Endothelial cell of umbilical vein (primary cell): ENCODE results near the gene NR1H4. TPM values are rescaled to one million over a fixed set of nuclear protein-coding genes. Genes with fewer than 3 reads are reported as not detected.

ENCODE experiments used
- BruUV-seq: library from RNA; stranded (reverse); fragments of 400-500 nt; replicated peaks from 2 replicates; lab custom pipeline; 2021; lab: Mats Ljungman, UMichigan
- CTCF ChIA-PET: fragments of 300-600, 350-600 bp; sonication (Branson Sonifier 250); formaldehyde crosslinking; loops from one replicate; lab custom pipeline; 2021; ENCODE audit warnings: antibody characterized with exemption, inconsistent platforms; lab: Charles Lee
- POLR2A ChIA-PET: fragments of 300-600, 350-600 bp; sonication (Branson Sonifier 250); formaldehyde crosslinking; loops from one replicate; lab custom pipeline; 2021; ENCODE audit warnings: antibody characterized with exemption, inconsistent platforms; lab: Charles Lee
- DNase-seq: peaks from one replicate; pipeline ENCODE4 v3.0.0-alpha.2; 2011; ENCODE audit warnings: low read depth, low spot score
- FAIRE-seq: peaks from 2 replicates; lab custom pipeline; 2011; peaks lifted over from hg19 to GRCh38; lab: Jason Lieb, UNC
- H2AFZ ChIP-seq: 2 replicates; pipeline ENCODE4 v1.6.0; 2012; ENCODE audit warnings: low read depth, low read length, control low read depth, inconsistent platforms
- H3K27ac ChIP-seq: 2 replicates; pipeline ENCODE4 v1.5.1; 2011; ENCODE audit warnings: low read depth, mild to moderate bottlenecking, control low read depth, low read length, moderate library complexity; ENCODE audit not compliant: insufficient read depth
- H3K27me3 ChIP-seq, 2 experiments: 2 replicates each; pipeline versions ENCODE4 v1.6.0 to v1.6.1; 2011; ENCODE audit warnings: low read length in 2 of 2, mixed read lengths in 1 of 2; ENCODE audit not compliant: control insufficient read depth in 2 of 2, insufficient read depth in 2 of 2
- H3K36me3 ChIP-seq, 2 experiments: 2 replicates in 1 of 2; 3 replicates in 1 of 2; pipeline ENCODE4 v1.5.1; 2011; ENCODE audit warnings: low read length in 2 of 2, mild to moderate bottlenecking in 1 of 2, moderate library complexity in 1 of 2; ENCODE audit not compliant: control insufficient read depth in 2 of 2, insufficient read depth in 2 of 2; ENCODE audit errors: extremely low read depth in 1 of 2
- H3K4me1 ChIP-seq: 3 replicates; pipeline ENCODE4 v1.5.1; 2011; ENCODE audit warnings: mild to moderate bottlenecking, low read length; ENCODE audit not compliant: control insufficient read depth, insufficient read depth; ENCODE audit errors: extremely low read depth
- H3K4me2 ChIP-seq: 2 replicates; pipeline ENCODE4 v1.6.1; 2011; ENCODE audit warnings: low read length, control low read depth, mixed read lengths; ENCODE audit not compliant: insufficient read depth
- H3K4me3 ChIP-seq, 3 experiments: fragments of 200-600 bp in 1 of 3; sonication (generic), shearing (Covaris generic) in 1 of 3; replicated peaks in 1 of 3; 2 replicates each; pipeline ENCODE4 v1.5.1; 2011 to 2016; ENCODE audit warnings: control low read depth in 3 of 3, low read length in 3 of 3, mild to moderate bottlenecking in 2 of 3, inconsistent platforms in 1 of 3, low read depth in 1 of 3, moderate library complexity in 1 of 3; ENCODE audit not compliant: insufficient read depth in 1 of 3
- H3K79me2 ChIP-seq: 2 replicates; pipeline ENCODE4 v1.6.0; 2012; ENCODE audit warnings: low read length, inconsistent platforms; ENCODE audit not compliant: control insufficient read depth, insufficient read depth
- H3K9ac ChIP-seq: replicated peaks from 2 replicates; pipeline ENCODE3; 2011; ENCODE audit warnings: low read length, control low read depth; ENCODE audit not compliant: insufficient read depth; ENCODE audit errors: extremely low read depth
- H3K9me1 ChIP-seq: replicated peaks from 3 replicates; pipeline ENCODE4 v1.6.0; 2011; ENCODE audit warnings: mild to moderate bottlenecking, low read length; ENCODE audit not compliant: control insufficient read depth, insufficient read depth; ENCODE audit errors: extremely low read depth
- H3K9me3 ChIP-seq: replicated peaks from 2 replicates; pipeline ENCODE4 v1.5.1; 2012; ENCODE audit warnings: low read length, inconsistent platforms; ENCODE audit not compliant: control insufficient read depth, insufficient read depth
- H4K20me1 ChIP-seq: replicated peaks from 2 replicates; pipeline ENCODE3; 2011; ENCODE audit warnings: mild to moderate bottlenecking, low read length; ENCODE audit not compliant: control insufficient read depth, insufficient read depth; ENCODE audit errors: extremely low read depth
- EZH2 ChIP-seq: IDR thresholded peaks from 2 replicates; pipeline ENCODE4 v1.6.1; 2012; ENCODE audit warnings: borderline replicate concordance, low read depth, mild to moderate bottlenecking, moderate library complexity, low read length, inconsistent platforms; ENCODE audit not compliant: severe bottlenecking
- FOS ChIP-seq: IDR thresholded peaks from 2 replicates; pipeline ENCODE4 v1.6.1; 2011; ENCODE audit warnings: mild to moderate bottlenecking, low read length, moderate library complexity, borderline replicate concordance; ENCODE audit not compliant: insufficient read depth
- GATA2 ChIP-seq: IDR thresholded peaks from 2 replicates; pipeline ENCODE4 v1.7.0; 2011; ENCODE audit warnings: low read depth, mild to moderate bottlenecking, moderate library complexity, mixed read lengths, low read length; ENCODE audit not compliant: insufficient read length, insufficient read depth
- JUN ChIP-seq: IDR thresholded peaks from 2 replicates; pipeline ENCODE4 v1.6.1; 2011; ENCODE audit warnings: borderline replicate concordance, low read depth; ENCODE audit not compliant: insufficient read length, insufficient read depth
- MYC ChIP-seq: IDR thresholded peaks from one replicate; pipeline ENCODE4 v1.6.1; 2011; ENCODE audit warnings: mild to moderate bottlenecking, low read depth, low read length
- POLR2A ChIP-seq: IDR thresholded peaks from 2 replicates; pipeline ENCODE4 v1.6.1; 2012; ENCODE audit warnings: low read depth, mild to moderate bottlenecking, control low read depth, low read length
- POLR2AphosphoS5 ChIP-seq: IDR thresholded peaks from 2 replicates; pipeline ENCODE4 v1.6.1; 2012; ENCODE audit warnings: low read depth, mild to moderate bottlenecking, control low read depth, low read length, moderate library complexity; ENCODE audit not compliant: insufficient read depth
- dilution Hi-C: fragments of 300-500 bp; cut with MboI; formaldehyde crosslinking; loops from one replicate; pipeline ENCODE4 v1.15.0; 2019; ENCODE audit warnings: low sequenced_read_pairs; ENCODE audit not compliant: extremely low pct_ligation_motif_present
- intact Hi-C: fragments of 100-400 bp; cut with micrococcal nuclease; formaldehyde crosslinking; loops from one replicate; pipeline ENCODE4 v1.10.0; 2022
- polyA plus RNA-seq, 4 experiments: library from polyadenylated mRNA; depleted of rRNA in 3 of 4; stranded (reverse) in 3 of 4; unstranded in 1 of 4; fragments of >200 nt; gene quantifications; 2 replicates each; pipeline versions ENCODE4 v1.2.1 to v1.2.3, GENCODE V29; 2011 to 2012; ENCODE audit warnings: missing spikeins in 1 of 4
- total RNA-seq: library from RNA; stranded (reverse); gene quantifications from 2 replicates; pipeline ENCODE4 v1.2.3, GENCODE V29; 2021
- TF ChIP-seq, protein P1 (sequence below), 2 donors: IDR thresholded peaks; 1 replicate in 1 of 2; 2 replicates in 1 of 2; pipeline ENCODE4 v1.5.1; 2011; ENCODE audit warnings: low read length in 2 of 2, mild to moderate bottlenecking in 2 of 2, moderate library complexity in 2 of 2, control low read depth in 1 of 2, inconsistent platforms in 1 of 2, low read depth in 1 of 2; ENCODE audit not compliant: insufficient read depth in 1 of 2; ENCODE audit errors: extremely low read depth in 1 of 2
- TF ChIP-seq, protein P2 (sequence below): IDR thresholded peaks from 2 replicates; pipeline ENCODE4 v1.6.1; 2011; ENCODE audit not compliant: insufficient read depth, insufficient read length

The NR1H4 gene
- total and polyA plus RNA-seq, 2 donors (not counting 3 experiments of a cell fraction or from before 2014, with no cell fraction given): not detected

GRCh38 chr12:100491104-100491503 is 17.4 kb downstream of the NR1H4 start:
- Histone ChIP-seq H3K36me3 (no peaks in the 10 kb centered on the region), H3K9me1 (no peaks in the 10 kb centered on the region), H2AFZ (no peak overlapping the region), H3K4me1 (no peaks in the 10 kb centered on the region), H3K4me2 (no peak overlapping the region), H3K79me2 (no peaks in the 10 kb centered on the region), H3K9me3 (no peaks in the 10 kb centered on the region), H3K27ac (no peak overlapping the region), H4K20me1 (no peaks in the 10 kb centered on the region), H3K9ac (no peak overlapping the region), H3K4me3 (no peak overlapping the region), H3K27me3 (no peaks in the 10 kb centered on the region)
- no TSS peak for BruUV-seq
- FAIRE-seq: no peak
- no peak for TF ChIP-seq POLR2A
- TF ChIP-seq, protein P1, sequence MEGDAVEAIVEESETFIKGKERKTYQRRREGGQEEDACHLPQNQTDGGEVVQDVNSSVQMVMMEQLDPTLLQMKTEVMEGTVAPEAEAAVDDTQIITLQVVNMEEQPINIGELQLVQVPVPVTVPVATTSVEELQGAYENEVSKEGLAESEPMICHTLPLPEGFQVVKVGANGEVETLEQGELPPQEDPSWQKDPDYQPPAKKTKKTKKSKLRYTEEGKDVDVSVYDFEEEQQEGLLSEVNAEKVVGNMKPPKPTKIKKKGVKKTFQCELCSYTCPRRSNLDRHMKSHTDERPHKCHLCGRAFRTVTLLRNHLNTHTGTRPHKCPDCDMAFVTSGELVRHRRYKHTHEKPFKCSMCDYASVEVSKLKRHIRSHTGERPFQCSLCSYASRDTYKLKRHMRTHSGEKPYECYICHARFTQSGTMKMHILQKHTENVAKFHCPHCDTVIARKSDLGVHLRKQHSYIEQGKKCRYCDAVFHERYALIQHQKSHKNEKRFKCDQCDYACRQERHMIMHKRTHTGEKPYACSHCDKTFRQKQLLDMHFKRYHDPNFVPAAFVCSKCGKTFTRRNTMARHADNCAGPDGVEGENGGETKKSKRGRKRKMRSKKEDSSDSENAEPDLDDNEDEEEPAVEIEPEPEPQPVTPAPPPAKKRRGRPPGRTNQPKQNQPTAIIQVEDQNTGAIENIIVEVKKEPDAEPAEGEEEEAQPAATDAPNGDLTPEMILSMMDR (IDR thresholded peaks at IDR 0.05; ENCODE audit: extremely low read depth in 1 of 2, insufficient read depth in 1 of 2, low read depth in 1 of 2, low read length in 2 of 2): no peak
- TF ChIP-seq JUN: no peak
- no peak for TF ChIP-seq GATA2
- no peak for TF ChIP-seq MYC
- TF ChIP-seq, protein P2, sequence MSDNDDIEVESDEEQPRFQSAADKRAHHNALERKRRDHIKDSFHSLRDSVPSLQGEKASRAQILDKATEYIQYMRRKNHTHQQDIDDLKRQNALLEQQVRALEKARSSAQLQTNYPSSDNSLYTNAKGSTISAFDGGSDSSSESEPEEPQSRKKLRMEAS: no peak
- TF ChIP-seq FOS: no peak
- TF ChIP-seq EZH2: no peak
- TF ChIP-seq POLR2AphosphoS5: no peak
- ChIA-PET POLR2A (no interaction called here), CTCF (interaction anchor here (1.8 kb wide), 1 partner anchor 87 kb away, joined by 4 read pairs; no protein-coding TSS in a partner anchor)
- DNase-seq: no peak
- dilution Hi-C loops (no loop called here), intact Hi-C loops (no loop called here)
